ENCODE results near the gene MAS1.

GRCh38 chr6:159866286-159867247, 24.2 kb upstream of the MAS1 start:
- no peak for TF ChIP-seq CTCF (IDR thresholded peaks at IDR 0.05)
- no peak for TF ChIP-seq EP300 (IDR thresholded peaks at IDR 0.05)
- TF ChIP-seq POLR2A (IDR thresholded peaks at IDR 0.05) = no peak

Measured in ovary (tissue), 3 donors.